Medulla oblongata (tissue), 1 donor: ENCODE data around the gene SLC25A40.
A peak's percentile ranks its signal among the peaks of the same experiment; 100 is the strongest.
"Not testable (repeated sequence)": the region's sequence is repeated elsewhere in the genome, so short reads cannot be mapped to it uniquely, and the experiment has no call there.

Experiments
- DNase-seq: peaks from one replicate; pipeline ENCODE4 v3.0.0-alpha.2; 2015; ENCODE audit errors: extremely low spot score

The SLC25A40 gene

DNA sequence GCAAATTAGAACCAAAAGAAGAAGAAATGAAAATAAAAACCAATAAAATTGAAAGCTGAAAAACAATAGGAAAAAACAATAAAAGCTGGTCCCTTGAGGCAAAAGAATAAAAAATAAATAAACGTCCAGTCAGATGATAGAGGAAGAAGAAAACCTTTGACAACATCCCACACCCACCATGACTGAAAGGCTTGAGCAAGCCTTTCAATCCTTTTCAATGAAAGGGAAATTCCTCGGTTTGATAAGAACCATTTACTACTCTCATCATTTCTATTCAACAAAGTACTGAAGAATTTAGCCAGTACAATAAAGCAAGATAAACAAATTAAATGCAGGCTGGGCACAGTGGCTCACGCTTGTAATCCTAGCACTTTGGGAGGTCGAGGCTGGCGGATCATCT is 3.8 kb downstream of the SLC25A40 start:
- DNase-seq = no peak

DNA sequence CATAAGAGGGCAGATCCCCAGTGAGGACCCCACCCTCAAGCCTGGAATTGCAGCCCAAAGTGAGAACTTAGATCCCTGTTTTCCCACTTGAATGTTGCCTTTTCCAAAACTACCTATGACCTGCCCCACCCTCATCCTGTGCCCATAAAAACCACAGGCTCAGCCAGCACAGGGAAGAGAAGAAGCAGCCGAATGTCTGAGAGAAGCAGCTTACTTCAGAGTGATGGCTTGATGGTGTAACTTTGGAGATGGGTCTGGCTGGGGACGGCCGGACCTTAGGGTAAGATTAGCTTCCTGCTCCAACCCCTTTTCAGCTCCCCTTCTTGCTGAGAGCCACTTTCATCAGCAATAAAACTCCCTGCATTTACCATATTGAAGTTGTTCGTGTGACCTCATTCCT is 5.7 kb downstream of the SLC25A40 start:
- no peak for DNase-seq

- not testable (repeated sequence) for DNase-seq
These were observed 9.6 kb downstream of the SLC25A40 start for GRCh38 chr7:87866533-87866932.

- DNase-seq = no peak
These were observed 10.1 kb downstream of the SLC25A40 start for GRCh38 chr7:87866089-87866488.

DNA sequence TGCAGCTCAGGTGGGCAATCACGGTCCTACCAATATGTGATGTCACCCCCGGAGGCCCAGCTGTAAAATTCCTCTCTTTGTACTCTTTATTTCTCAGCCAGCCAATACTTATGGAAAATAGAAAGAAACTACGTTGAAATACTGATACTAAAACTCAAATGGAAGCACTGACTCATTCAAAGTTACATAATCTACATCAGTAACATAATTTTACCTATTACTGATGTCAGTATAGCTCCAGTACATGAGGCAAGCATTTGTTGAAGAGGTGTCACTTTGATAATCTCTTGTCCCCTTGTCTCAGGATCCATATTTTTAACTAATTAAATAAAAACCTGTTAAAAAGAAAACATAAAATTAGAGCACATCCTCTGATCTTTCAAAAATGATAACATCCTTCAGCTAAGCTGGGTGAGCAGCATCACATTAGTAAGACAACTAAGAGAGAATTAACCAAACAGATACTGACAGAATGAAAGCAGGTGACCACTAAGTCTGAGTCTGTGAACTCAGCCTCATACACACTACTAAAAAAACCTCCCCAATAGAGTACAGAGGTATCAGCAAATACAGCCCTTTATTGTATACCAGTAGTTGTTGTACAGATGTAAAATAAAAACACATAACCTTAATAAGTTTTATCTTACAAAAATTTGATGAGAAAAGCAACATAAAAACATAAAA is 17.6 kb downstream of the SLC25A40 start:
- DNase-seq = no peak

DNA sequence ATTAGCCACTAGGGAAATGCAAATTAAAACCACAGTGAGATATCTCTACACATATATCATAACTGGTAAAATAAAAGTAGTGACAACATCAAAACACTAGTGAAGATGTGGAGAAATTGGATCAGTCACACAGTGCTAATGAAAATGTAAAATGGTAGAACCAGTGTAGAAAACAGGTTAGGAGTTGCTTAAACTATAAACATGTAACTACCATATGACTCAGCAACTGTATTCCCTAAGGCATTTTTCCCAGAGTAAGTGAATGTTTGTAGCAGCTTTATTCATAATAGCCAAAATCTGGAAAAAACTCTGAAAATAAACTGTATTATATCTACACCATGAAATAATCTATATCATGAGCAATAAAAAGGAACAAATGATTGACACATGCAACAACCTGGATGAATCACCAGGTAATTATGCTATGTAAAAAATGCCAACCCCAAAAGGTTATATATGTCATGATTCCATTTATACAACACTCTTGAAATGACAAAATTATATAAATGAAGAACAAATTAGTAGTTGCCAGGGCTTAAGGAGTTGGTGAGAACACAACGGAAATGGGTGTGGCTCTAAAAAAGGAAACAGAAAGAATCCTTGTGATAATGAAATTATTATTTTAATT is 22.8 kb downstream of the SLC25A40 start:
- DNase-seq = no peak

- no peak for DNase-seq
These were observed 23.9 kb downstream of the SLC25A40 start for GRCh38 chr7:87852306-87852705.

GRCh38 chr7:87850836-87851593 is 25.1 kb downstream of the SLC25A40 start:
- no peak for DNase-seq

GRCh38 chr7:87837597-87837996 is 38.6 kb downstream of the SLC25A40 start:
- DNase-seq = no peak

GRCh38 chr7:87833130-87833529 is 43.0 kb downstream of the SLC25A40 start:
- DNase-seq = no peak

DNA sequence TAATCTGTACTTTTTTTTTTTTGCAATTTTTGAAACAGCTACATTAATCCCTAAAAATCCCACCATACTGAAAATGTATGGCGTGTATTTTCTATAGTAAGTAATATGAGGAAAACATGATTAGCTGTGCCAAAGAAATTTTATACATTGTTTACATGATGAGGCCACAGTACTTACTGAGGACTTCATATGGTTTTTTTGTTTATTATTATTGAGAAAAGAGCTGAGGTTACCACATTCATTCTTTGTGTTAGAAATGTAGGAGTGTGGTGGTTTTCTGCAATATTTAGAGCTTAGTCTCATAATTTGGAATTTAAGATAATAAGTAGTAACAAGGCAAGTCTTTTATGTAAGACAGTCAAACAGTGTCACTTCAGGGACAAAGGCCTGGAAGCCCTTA is 45.1 kb downstream of the SLC25A40 start:
- DNase-seq = no peak

- DNase-seq = not testable (repeated sequence)
These were observed 47.8 kb downstream of the SLC25A40 start for GRCh38 chr7:87828383-87828782.

DNA sequence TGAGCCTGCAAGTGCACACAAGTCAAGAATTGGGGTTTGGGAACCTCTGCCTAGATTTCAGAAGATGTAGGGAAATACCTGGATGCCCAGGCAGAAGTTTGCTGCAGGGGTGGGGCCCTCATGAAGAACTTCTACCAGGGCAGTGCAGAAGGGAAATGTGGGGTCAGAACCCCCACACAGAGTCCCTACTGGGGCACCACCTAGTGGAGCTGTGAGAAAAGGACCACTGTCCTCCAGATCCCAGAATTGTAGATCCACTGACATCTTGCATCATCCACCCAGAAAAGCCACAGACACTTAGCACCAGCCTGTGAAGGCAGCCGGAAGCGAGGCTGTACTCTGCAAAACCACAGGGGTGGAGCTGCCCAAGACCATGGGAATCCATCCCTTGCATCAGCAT is 50.8 kb downstream of the SLC25A40 start:
- not testable (repeated sequence) for DNase-seq

- DNase-seq = not testable (repeated sequence)
These were observed 54.1 kb downstream of the SLC25A40 start for GRCh38 chr7:87822056-87822455.

DNA sequence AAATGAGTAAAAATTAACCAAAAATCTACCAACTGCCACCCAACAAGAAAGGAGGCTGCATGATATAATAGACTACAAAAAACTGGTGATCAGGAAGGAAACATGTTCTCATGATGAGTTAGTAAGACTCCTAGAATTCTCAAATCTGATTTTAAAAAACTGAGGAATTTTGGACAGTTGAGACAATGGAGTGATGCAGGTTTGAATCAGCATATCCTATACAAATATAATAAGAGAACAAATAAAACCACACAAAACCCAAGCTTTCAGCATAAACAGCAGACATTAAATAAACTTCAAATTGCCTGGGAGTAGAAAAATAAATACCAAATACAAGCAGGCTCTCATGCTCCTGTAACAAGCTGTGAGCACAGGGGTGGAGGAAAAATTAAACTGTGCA is 57.8 kb downstream of the SLC25A40 start:
- DNase-seq = no peak

GRCh38 chr7:87816389-87816788 is 59.8 kb downstream of the SLC25A40 start:
- no peak for DNase-seq

DNA sequence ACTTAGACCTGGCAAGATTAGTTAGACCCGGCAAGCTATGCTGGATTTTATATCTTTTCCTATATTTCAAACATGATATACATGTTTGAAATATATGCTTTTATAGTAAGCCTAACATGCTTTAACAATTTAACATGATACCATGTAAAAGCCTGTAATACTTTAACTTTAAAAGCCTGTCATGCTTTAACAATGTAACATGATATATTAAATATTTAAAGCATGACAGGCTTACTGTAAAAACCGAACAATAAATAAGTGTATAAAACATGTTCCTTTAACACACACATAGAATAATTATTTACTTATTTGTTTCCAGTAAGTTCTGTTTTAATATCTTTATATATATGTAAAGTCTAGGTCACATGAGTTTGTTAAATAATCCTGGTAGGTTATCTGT is 65.4 kb downstream of the SLC25A40 start:
- no peak for DNase-seq

- no peak for DNase-seq
These were observed 66.0 kb downstream of the SLC25A40 start for GRCh38 chr7:87810130-87810529.

GRCh38 chr7:87806150-87806549 is 70.0 kb downstream of the SLC25A40 start:
- DNase-seq = no peak

DNA sequence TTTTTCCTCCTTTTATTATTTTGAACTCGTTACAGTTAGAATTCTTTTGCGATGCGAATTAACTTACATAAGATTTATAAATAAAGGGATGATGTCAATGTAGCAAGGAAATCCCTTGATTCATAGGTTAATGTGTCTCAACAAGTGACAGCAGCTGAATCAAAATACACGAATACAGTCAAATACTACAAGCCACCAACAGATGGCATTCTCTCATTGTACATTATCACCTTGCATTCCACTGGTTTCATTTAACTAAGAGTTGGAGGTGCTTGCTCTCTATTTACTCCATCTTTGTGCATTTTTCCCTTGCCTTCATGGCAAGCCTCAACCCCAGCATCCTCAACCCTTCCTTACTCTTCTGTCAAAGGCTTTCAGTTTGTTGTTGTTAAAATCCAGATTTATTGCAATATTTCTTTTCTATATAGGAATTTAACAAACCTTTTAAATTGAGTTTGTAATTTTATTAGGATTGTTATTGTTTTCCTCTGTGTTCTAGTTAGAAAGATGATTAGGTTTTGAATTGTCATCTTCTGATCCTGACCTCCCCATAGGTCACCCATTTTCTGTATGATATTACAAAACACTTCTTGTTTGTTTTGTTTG is 78.3 kb downstream of the SLC25A40 start:
- peak; percentile 68 for DNase-seq

DNA sequence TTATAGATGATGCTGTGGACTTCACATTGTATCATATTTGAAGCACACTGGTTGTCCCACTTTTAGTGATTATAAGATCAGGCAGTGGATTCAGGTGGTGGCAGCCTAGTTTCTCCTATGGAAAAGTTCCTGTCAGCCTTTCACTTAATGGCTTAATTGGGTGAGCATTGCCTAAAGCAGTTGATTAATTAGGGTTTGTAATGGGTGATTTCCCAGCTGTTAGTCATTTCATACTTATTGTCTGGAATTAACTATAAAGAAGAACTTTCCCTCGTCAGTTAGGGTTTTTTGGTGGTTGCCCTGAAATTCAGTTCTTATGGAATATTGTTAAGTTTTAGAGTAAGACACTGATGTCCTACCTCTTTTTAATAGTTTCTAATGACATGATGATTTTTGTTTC is 78.8 kb downstream of the SLC25A40 start:
- DNase-seq = no peak

GRCh38 chr7:87785368-87785995 is 90.7 kb downstream of the SLC25A40 start:
- no peak for DNase-seq
